BLaER1 (cell line): Measurements from ENCODE around the gene GPRC5C.

Experiments
- H3K27ac ChIP-seq: shearing (Covaris generic); formaldehyde crosslinking; 2 replicates; pipeline ENCODE4 v1.8.1; 2022
- H3K27me3 ChIP-seq: shearing (Covaris generic); formaldehyde crosslinking; 2 replicates; pipeline ENCODE4 v1.8.1; 2022
- H3K36me3 ChIP-seq: shearing (Covaris generic); formaldehyde crosslinking; 2 replicates; pipeline ENCODE4 v1.8.1; 2022
- H3K4me1 ChIP-seq: shearing (Covaris generic); formaldehyde crosslinking; 2 replicates; pipeline ENCODE4 v1.8.1; 2022
- H3K4me2 ChIP-seq: shearing (Covaris generic); formaldehyde crosslinking; 2 replicates; pipeline ENCODE4 v1.8.1; 2022
- H3K4me3 ChIP-seq: shearing (Covaris generic); formaldehyde crosslinking; 2 replicates; pipeline ENCODE4 v1.8.1; 2022
- H3K9ac ChIP-seq: shearing (Covaris generic); formaldehyde crosslinking; 2 replicates; pipeline ENCODE4 v1.8.1; 2022
- H3K9me3 ChIP-seq: shearing (Covaris generic); formaldehyde crosslinking; 2 replicates; pipeline ENCODE4 v1.8.1; 2022
- H4K20me1 ChIP-seq: shearing (Covaris generic); formaldehyde crosslinking; 2 replicates; pipeline ENCODE4 v1.8.1; 2022
- Cebpa-rat ChIP-seq: shearing (Covaris generic); IDR thresholded peaks from 2 replicates; pipeline ENCODE4 v1.8.1; 2022

Gene GPRC5C, protein sequence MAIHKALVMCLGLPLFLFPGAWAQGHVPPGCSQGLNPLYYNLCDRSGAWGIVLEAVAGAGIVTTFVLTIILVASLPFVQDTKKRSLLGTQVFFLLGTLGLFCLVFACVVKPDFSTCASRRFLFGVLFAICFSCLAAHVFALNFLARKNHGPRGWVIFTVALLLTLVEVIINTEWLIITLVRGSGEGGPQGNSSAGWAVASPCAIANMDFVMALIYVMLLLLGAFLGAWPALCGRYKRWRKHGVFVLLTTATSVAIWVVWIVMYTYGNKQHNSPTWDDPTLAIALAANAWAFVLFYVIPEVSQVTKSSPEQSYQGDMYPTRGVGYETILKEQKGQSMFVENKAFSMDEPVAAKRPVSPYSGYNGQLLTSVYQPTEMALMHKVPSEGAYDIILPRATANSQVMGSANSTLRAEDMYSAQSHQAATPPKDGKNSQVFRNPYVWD

DNA sequence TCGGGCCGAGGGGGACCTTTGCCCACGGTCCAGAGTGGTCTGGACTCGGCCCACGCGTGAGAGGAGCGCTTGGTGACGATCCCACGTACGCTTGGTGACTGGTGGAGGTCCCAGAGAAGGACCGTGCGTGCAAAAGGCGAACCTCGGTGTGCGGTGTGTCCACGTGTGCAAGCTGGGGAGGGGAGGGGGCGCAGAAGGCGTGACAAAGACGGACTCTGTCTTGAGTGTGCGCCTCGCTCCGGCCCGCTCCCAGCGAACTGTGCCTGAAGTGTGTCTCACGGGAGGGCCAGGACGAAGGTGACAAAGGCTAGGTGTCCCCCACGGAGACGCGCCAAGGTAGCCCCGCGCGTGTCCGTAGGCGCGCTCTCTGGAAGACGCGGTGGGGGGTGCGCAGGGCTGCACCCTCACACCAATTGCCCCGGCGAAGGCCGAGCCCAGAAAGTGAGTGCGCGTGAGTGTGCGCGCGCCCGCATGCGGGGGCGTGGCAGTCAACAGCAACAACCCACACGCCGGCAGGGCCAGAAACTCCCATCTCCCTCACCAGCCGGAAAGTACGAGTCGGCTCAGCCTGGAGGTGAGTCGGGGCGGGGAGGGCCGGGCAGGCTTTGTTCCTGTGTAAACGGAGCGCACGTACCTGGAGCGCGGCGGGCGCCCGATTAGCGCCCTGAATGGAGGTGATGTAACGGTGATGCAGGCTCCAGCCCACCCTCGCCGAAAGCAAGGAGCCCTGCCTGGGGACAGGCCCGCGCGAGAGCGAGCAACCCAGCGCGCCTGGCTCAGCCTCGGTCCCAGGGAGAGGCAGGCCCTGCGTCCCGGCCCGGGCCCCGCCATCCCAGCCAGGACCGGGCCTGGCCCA, at the start of gene GPRC5C:
GPRC5C (plus strand) TSS at position 521 of the 856 bp plus-strand sequence. CDS start 7,689 bp downstream, outside the sequence.
- H3K4me1 ChIP-seq = peaks cover 66% of the 10 kb centered on the region
- peak within 1 kb of the TSS; percentile 67 for H3K9ac ChIP-seq
- H3K4me2 ChIP-seq = peak within 1 kb of the TSS; percentile 100
- peaks cover 6% of the 10 kb centered on the region; the same call in 1 of the 2 replicates for H4K20me1 ChIP-seq
- peaks cover 11% of the 10 kb centered on the region for H3K9me3 ChIP-seq
- peaks cover 54% of the 10 kb centered on the region for H3K27me3 ChIP-seq
- no peaks in the 10 kb centered on the region for H3K36me3 ChIP-seq
- peak within 1 kb of the TSS; percentile 67 for H3K4me3 ChIP-seq
- no peak for TF ChIP-seq Cebpa-rat
- H3K27ac ChIP-seq = peak within 1 kb of the TSS; percentile 59

DNA sequence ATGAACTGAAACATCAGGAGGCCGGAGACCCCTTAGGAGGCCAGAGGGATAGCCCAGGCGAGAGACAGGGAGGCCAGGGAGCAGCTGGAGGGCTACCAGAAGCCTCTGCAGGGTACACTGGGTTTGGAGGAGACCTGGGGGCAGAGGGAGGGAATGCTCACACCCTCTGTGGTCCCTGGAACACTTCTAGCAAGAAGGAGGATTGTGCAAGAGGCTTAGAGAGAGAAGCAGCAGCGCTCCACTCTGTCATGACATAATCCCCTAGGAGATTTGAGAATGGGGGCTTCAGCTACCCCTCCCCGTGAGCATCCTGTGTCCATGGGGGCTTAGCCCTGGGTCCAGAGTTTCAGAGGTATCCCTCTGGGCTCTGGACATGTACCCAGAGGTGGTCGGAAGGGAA, 48.7 kb upstream of the GPRC5C start:
- H4K20me1 ChIP-seq = no peaks in the 10 kb centered on the region
- no peak overlapping the region for H3K4me2 ChIP-seq
- H3K4me3 ChIP-seq = no peak overlapping the region
- no peaks in the 10 kb centered on the region for H3K36me3 ChIP-seq
- no peak overlapping the region for H3K9ac ChIP-seq
- TF ChIP-seq Cebpa-rat = no peak
- no peaks in the 10 kb centered on the region for H3K9me3 ChIP-seq
- no peak overlapping the region for H3K27ac ChIP-seq
- no peaks in the 10 kb centered on the region for H3K27me3 ChIP-seq
- peaks cover 37% of the 10 kb centered on the region for H3K4me1 ChIP-seq

DNA sequence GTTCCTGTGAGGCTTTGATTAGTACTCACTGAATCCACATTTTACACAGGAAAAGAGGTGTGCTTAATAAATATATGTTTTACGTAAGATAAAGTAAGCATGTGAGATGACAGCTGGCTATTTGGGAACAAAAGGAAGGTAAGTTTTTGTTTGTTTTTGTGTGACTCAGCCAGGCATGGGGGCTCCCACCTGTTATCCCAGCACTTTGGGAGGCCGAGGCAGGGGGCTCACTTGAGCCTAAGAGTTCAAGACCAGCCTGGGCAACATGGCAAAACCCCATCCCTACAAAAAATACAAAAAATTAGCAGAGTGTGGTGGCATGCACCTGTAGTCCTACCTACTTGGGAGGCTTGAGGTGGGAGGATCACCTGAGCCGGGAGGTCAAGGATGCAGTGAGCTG, 46.7 kb upstream of the GPRC5C start:
- no peak overlapping the region for H3K4me2 ChIP-seq

DNA sequence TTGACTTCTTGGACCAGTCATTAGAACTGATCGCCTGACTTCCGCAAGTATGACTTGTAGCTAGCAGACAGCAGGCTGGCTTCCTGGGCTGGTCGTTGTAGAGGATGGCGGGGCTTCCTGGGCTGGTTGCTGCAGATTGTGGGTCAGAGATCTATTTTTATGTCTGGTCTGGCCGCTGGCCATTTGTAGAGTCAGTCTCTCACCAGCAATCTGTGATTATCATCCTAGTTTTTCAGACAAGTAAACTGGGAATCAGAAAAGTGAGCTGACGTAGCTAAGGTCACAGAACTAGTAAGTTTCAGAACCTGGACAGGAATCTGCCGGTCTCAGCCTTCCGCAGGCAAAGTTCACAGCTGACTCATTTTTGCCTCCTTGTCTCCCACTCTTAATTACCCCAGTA, 45.5 kb upstream of the GPRC5C start:
- Histone ChIP-seq H3K9me3 (no peaks in the 10 kb centered on the region), H3K27me3 (no peaks in the 10 kb centered on the region), H3K9ac (no peak overlapping the region), H4K20me1 (no peaks in the 10 kb centered on the region), H3K4me1 (peaks cover 15% of the 10 kb centered on the region), H3K27ac (no peak overlapping the region), H3K4me2 (no peak overlapping the region), H3K4me3 (no peak overlapping the region), H3K36me3 (no peaks in the 10 kb centered on the region)
- TF ChIP-seq Cebpa-rat = no peak

More for the DNA sequence above, 46.7 kb upstream of the GPRC5C start:
- H3K27ac ChIP-seq = no peak overlapping the region
- no peak overlapping the region for H3K4me3 ChIP-seq
- no peak for TF ChIP-seq Cebpa-rat
- H3K9ac ChIP-seq = no peak overlapping the region
- H3K27me3 ChIP-seq = no peaks in the 10 kb centered on the region
- no peaks in the 10 kb centered on the region for H3K36me3 ChIP-seq
- H3K9me3 ChIP-seq = no peaks in the 10 kb centered on the region
- H4K20me1 ChIP-seq = no peaks in the 10 kb centered on the region
- peaks cover 16% of the 10 kb centered on the region for H3K4me1 ChIP-seq

DNA sequence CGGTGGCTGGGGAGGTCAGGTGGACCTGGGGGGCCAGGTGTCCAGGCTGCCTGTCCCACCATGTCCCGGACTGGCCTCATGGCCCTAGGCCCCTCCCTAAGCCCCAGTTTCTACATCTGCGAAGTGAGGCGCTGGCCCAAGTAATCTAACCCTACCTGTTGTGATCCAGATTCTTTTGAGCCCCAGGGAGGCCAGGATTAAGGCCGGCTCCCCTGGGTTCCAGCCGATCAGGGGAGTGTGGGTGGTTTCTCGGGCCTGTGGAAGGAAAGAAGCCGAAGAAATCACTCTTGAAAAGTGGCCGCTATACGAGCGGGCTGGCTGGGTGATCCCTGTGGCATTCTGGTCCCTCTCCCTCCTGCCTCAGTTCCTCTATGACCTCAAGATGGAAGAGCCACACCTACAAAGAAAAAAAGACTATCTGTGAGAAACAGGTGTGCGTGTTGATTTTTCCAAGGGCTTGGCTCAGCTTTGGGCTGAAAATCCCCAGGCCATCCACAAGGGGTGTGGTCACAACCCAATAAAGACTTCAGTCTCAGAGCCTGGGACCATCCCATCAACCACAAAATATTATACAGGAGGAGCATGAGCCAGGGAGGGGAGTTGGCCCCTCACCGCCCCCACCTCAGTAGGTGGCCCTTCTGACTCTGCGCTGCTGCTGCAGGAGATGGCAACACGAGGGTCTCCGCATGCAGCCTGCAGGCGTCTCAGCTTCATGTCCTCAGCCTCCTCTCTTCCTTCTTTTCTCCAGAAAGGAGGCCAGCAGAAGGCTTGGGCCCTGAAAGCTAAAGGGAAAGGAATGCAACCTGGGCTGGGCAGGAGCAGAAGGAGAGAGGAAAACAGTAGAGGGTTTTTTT, 44.3 kb upstream of the GPRC5C start:
- Histone ChIP-seq H3K27ac (no peak overlapping the region), H3K9me3 (peaks cover 7% of the 10 kb centered on the region), H3K4me1 (peaks cover 27% of the 10 kb centered on the region), H3K9ac (no peak overlapping the region), H3K36me3 (no peaks in the 10 kb centered on the region), H4K20me1 (no peaks in the 10 kb centered on the region), H3K4me2 (no peak overlapping the region), H3K27me3 (no peaks in the 10 kb centered on the region), H3K4me3 (no peak overlapping the region)
- TF ChIP-seq Cebpa-rat = no peak

DNA sequence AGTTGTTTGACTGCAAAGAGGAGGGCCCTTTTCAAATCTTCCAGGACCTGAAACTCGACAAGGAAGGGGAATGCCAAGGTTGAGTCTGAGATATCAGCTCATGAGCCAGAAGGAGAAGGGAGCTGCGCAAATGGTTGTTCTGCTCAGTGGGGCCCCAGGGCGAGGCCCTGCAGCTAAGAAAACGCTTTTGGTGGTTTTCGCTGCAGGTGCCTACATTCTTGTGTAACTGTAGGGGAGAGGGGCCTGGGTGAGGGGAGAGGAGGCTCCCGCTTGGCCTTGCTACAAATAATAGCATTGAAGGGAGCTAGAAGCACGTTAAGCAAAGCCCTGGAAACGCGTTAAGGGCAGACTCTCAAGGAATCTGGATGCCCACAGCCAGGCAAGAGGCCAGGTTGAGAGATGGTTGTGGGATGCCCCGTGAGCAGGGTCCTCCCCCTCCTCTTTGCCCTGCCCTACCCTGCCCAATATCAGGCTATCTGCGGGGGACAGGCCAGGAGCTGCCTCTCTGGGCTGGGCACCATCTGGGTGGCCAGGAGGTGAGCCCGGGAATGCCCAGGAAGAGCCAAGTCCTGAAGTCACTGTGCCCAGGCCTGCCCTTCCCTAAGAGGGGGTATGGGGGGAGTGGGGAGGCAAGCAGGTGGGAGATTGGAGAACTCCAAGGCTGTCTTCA, 42.7 kb upstream of the GPRC5C start:
- H4K20me1 ChIP-seq = no peaks in the 10 kb centered on the region
- peaks cover 42% of the 10 kb centered on the region for H3K4me1 ChIP-seq
- H3K36me3 ChIP-seq = no peaks in the 10 kb centered on the region
- H3K9me3 ChIP-seq = peaks cover 7% of the 10 kb centered on the region
- no peak for TF ChIP-seq Cebpa-rat
- H3K9ac ChIP-seq = no peak overlapping the region
- no peak overlapping the region for H3K27ac ChIP-seq
- H3K4me3 ChIP-seq = no peak overlapping the region
- no peaks in the 10 kb centered on the region for H3K27me3 ChIP-seq
- no peak overlapping the region for H3K4me2 ChIP-seq

DNA sequence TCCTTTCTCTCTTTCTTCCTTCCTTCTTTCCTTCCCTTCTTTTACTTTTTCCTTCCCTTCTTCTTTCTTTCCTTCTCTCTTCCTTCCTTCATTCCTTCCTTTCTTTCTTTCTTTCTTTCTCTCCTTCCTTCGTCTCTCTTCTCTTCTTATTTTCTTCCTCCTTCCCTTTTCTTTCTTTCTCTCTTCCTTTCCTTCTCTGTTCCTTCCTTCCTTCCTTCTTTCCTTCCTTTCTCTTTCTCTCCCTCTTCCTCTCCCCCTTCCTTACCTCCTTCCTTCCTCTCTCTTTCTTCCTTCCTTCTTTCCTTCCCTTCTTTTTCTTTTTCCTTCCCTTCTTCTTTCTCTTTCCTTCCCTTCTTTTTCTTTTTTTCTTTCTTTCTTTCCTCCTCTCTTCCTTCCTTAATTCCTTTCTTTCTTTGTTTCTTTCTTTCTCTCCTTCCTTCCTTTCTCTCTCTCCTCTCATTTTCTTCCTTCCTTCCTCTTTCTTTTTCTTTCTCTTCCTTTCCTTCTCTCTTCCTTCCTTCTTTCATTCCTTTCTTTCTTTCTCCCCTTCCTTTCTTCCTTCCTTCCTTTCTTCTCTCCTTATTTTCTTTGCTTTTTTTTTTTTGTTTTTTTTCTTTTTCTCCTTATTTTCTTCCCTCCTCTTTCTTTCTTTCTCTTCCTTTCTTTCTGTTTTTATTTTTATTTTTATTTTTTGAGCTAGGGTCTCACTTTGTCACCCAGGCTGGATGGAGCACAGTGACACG, 41.8 kb upstream of the GPRC5C start:
- no peak overlapping the region for H3K9ac ChIP-seq
- H4K20me1 ChIP-seq = no peaks in the 10 kb centered on the region

More for the DNA sequence above, 41.8 kb upstream of the GPRC5C start:
- Histone ChIP-seq H3K4me1 (peaks cover 46% of the 10 kb centered on the region), H3K36me3 (no peaks in the 10 kb centered on the region), H3K4me2 (no peak overlapping the region), H3K27ac (no peak overlapping the region), H3K4me3 (no peak overlapping the region), H3K9me3 (peaks cover 7% of the 10 kb centered on the region), H3K27me3 (no peaks in the 10 kb centered on the region)
- no peak for TF ChIP-seq Cebpa-rat
